ENCODE measurements around the gene ARL5B. TPM values are rescaled to one million over a fixed set of nuclear protein-coding genes. Genes with fewer than 3 reads are reported as not detected.
"Not testable (repeated sequence)": the region's sequence is repeated elsewhere in the genome, so short reads cannot be mapped to it uniquely, and the experiment has no call there.

ARL5B gene
- total and polyA plus RNA-seq, 3 experiments from 2014 or later: 0.98 to 9.5 (median 9.0) TPM

DNA sequence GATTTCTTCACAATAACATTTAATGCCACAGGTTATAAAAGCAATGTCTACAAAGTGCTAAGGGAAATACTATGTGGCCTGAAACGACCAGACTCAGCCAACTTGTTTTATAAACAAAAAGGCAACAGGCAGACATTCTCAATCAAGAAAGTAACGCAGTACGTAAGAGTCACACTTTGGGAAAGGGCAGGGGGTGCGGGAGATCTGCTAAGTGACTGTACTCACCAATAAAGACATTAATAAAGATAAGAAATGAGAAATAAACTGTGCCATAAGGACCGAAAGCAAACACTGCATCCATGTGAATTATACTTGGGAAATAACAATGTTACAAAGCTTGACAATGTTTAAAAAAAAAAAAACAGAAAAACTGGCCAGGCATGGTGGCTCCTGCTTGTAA, 33.3 kb upstream of the ARL5B start:
- Histone ChIP-seq H3K9me3 (ENCODE audit: low read length) (no peaks in the 10 kb centered on the region), H3K4me3 (ENCODE audit: low read length) (no peak overlapping the region), H3K36me3 (ENCODE audit: insufficient read depth, low read length) (no peaks in the 10 kb centered on the region), H3K27me3 (ENCODE audit: insufficient read depth, low read length, poor library complexity, severe bottlenecking) (no peaks in the 10 kb centered on the region), H3K27ac (ENCODE audit: low read depth, low read length) (no peak overlapping the region), H3K4me1 (ENCODE audit: insufficient read depth, low read length) (no peaks in the 10 kb centered on the region)
- DNase-seq: no peak
- H3K36me3 Mint-ChIP-seq: peaks cover 0 to 29% (median 7%) of the 10 kb centered on the region in 3 donors
- H3K27ac Mint-ChIP-seq: peak overlapping the region in 5 of 8 donors; percentile 13 to 96 (median 50)
- H3K27me3 Mint-ChIP-seq: no peaks in the 10 kb centered on the region
- H3K9me3 Mint-ChIP-seq: no peaks in the 10 kb centered on the region
- POLR2A ChIA-PET: no interaction called here
- CTCF ChIA-PET: no interaction called here
- H3K4me3 Mint-ChIP-seq: peak overlapping the region in 4 of 7 donors; percentile 36 to 72 (median 47)
- peaks cover 5 to 28% (median 14%) of the 10 kb centered on the region in 3 donors for H3K4me1 Mint-ChIP-seq

DNA sequence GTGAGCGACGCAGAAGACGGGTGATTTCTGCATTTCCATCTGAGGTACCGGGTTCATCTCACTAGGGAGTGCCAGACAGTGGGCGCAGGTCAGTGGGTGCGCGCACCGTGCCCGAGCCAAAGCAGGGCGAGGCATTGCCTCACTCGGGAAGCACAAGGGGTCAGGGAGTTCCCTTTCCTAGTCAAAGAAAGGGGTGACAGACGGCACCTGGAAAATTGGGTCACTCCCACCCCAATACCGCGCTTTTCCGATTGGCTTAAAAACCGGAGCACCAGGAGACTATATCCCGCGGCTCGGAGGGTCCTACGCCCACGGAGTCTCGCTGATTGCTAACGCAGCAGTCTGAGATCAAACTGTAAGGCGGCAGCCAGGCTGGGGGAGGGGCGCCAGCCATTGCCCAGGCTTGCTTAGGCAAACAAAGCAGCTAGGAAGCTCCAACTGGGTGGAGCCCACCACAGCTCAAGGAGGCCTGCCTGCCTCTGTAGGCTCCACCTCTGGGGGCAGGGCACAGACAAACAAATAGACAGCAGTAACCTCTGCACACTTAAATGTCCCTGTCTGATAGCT, 31.7 kb upstream of the ARL5B start:
- CTCF ChIA-PET: interaction anchor here (1.0 kb wide), 1 partner anchor 30 kb away, joined by 3 read pairs; no protein-coding TSS in a partner anchor
- POLR2A ChIA-PET: interaction anchor here (0.8 kb wide), 1 partner anchor 32 kb away, joined by 4 read pairs; the partner anchor contains the start of gene ARL5B
- Mint-ChIP-seq H3K4me1 (peaks cover 5 to 28% (median 14%) of the 10 kb centered on the region in 3 donors), H3K36me3 (peaks cover under 1 to 19% (median 2%) of the 10 kb centered on the region in 3 donors), H3K27ac (peak overlapping the region; percentile 67 to 96 (median 92)), H3K4me3 (peak overlapping the region; percentile 86 to 99 (median 90))
- H3K27me3 Mint-ChIP-seq; H3K9me3 Mint-ChIP-seq; H3K36me3 ChIP-seq (ENCODE audit: insufficient read depth, low read length); H3K4me1 ChIP-seq (ENCODE audit: insufficient read depth, low read length); H3K27me3 ChIP-seq (ENCODE audit: insufficient read depth, low read length, poor library complexity, severe bottlenecking); H3K9me3 ChIP-seq (ENCODE audit: low read length): not testable (repeated sequence)
- H3K4me3 ChIP-seq (ENCODE audit: low read length): peak overlapping the region; percentile 74
- peak overlapping the region; percentile 25 for H3K27ac ChIP-seq (ENCODE audit: low read depth, low read length)
- DNase-seq: peak; percentile 46 to 82 (median 68)

DNA sequence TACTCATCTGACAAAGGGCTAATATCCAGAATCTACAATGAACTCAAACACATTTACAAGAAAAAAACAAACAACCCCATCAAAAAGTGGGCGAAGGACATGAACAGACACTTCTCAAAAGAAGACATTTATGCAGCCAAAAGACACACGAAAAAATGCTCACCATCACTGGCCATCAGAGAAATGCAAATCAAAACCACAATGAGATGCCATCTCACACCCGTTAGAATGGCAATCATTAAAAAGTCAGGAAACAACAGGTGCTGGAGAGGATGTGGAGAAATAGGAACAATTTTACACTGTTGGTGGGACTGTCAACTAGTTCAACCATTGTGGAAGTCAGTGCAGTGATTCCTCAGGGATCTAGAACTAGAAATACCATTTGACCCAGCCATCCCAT, 26.7 kb upstream of the ARL5B start:
- H3K4me1 ChIP-seq (ENCODE audit: insufficient read depth, low read length); H3K36me3 ChIP-seq (ENCODE audit: insufficient read depth, low read length); POLR2A ChIA-PET; H3K4me1 Mint-ChIP-seq; H3K4me3 ChIP-seq (ENCODE audit: low read length); H3K27ac ChIP-seq (ENCODE audit: low read depth, low read length); CTCF ChIA-PET; DNase-seq; H3K4me3 Mint-ChIP-seq; H3K9me3 ChIP-seq (ENCODE audit: low read length); H3K27me3 ChIP-seq (ENCODE audit: insufficient read depth, low read length, poor library complexity, severe bottlenecking); H3K27me3 Mint-ChIP-seq; H3K9me3 Mint-ChIP-seq: not testable (repeated sequence)
- Mint-ChIP-seq H3K36me3 (peaks cover 4 to 10% (median 5%) of the 10 kb centered on the region in 3 donors), H3K27ac (peak overlapping the region in 1 of 8 donors; percentile 38)

DNA sequence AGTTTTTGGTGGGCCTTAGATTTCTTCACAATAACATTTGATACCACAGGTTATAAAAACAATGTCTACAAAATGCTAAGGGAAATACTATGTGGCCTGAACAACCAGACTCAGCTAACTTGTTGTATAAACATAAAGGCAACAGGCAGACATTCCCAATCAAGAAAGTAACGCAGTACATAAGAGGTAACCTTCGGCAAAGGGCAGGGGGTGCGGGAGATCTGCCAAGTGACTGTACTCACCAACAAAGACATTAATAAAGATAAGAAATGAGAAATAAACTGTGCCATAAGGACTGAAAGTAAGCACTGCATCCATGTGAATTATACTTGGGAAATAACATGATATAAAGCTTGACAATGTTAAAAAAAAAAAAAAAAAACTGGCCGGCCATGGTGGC, 23.2 kb upstream of the ARL5B start:
- no peaks in the 10 kb centered on the region for H3K4me1 Mint-ChIP-seq
- peaks cover 0 to 2% (median 0%) of the 10 kb centered on the region in 5 donors for H3K9me3 Mint-ChIP-seq
- no peaks in the 10 kb centered on the region for H3K27me3 Mint-ChIP-seq
- H3K36me3 ChIP-seq (ENCODE audit: insufficient read depth, low read length): no peaks in the 10 kb centered on the region
- DNase-seq: no peak
- ChIA-PET POLR2A (no interaction called here), CTCF (interaction anchor here (0.6 kb wide), 1 partner anchor 52 kb away, joined by 3 read pairs; no protein-coding TSS in a partner anchor)
- H3K27me3 ChIP-seq (ENCODE audit: insufficient read depth, low read length, poor library complexity, severe bottlenecking): no peaks in the 10 kb centered on the region
- H3K36me3 Mint-ChIP-seq: peaks cover 4 to 18% (median 5%) of the 10 kb centered on the region in 3 donors
- no peak overlapping the region for H3K4me3 Mint-ChIP-seq
- H3K27ac Mint-ChIP-seq: peak overlapping the region in 1 of 8 donors; percentile 38
- no peaks in the 10 kb centered on the region for H3K4me1 ChIP-seq (ENCODE audit: insufficient read depth, low read length)
- no peak overlapping the region for H3K27ac ChIP-seq (ENCODE audit: low read depth, low read length)
- no peaks in the 10 kb centered on the region for H3K9me3 ChIP-seq (ENCODE audit: low read length)
- no peak overlapping the region for H3K4me3 ChIP-seq (ENCODE audit: low read length)

DNA sequence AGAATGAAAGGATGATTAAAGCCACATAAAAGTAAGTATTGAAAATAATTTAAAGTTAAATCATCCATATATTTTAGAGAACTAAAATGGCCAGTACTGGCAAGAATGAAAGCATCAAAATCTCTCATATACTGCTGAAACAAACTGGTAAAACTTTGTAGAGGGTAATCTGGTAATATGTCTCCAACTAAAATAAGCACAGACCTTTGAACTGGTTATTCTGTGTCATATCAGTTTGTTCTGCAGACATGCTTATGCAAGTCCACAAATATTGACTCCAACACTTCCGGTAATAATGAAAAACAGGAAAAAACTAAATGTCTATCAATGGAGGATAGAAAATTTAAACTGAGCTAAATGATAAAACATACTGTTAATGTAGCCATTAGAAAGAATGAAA, 21.8 kb upstream of the ARL5B start:
- H3K36me3 ChIP-seq (ENCODE audit: insufficient read depth, low read length); H3K27ac ChIP-seq (ENCODE audit: low read depth, low read length); H3K27me3 Mint-ChIP-seq; CTCF ChIA-PET; H3K4me1 Mint-ChIP-seq; POLR2A ChIA-PET; H3K4me1 ChIP-seq (ENCODE audit: insufficient read depth, low read length); H3K4me3 Mint-ChIP-seq; H3K9me3 ChIP-seq (ENCODE audit: low read length); DNase-seq; H3K4me3 ChIP-seq (ENCODE audit: low read length); H3K9me3 Mint-ChIP-seq; H3K27me3 ChIP-seq (ENCODE audit: insufficient read depth, low read length, poor library complexity, severe bottlenecking): not testable (repeated sequence)
- H3K27ac Mint-ChIP-seq: peak overlapping the region in 1 of 8 donors; percentile 9
- peaks cover 4 to 29% (median 8%) of the 10 kb centered on the region in 3 donors for H3K36me3 Mint-ChIP-seq

DNA sequence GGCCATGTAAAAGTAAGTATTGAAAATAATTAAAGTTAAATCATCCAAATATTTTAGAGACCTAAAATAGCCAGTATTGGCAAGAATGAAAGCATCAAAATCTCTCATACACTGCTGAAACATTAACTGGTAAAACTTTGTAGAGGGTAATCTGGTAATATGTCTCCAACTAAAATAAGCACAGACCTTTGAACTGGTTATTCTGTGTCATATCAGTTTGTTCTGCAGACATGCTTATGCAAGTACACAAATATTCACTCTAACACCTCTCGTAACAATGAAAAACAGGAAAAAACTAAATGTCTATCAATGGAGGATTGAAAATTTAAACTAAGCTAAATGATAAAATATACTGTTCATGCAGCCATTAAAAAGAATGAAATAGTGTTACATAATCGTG, 19.5 kb upstream of the ARL5B start:
- H3K27ac ChIP-seq (ENCODE audit: low read depth, low read length); H3K36me3 ChIP-seq (ENCODE audit: insufficient read depth, low read length); H3K4me1 ChIP-seq (ENCODE audit: insufficient read depth, low read length); H3K27me3 Mint-ChIP-seq; H3K9me3 Mint-ChIP-seq; H3K4me3 ChIP-seq (ENCODE audit: low read length); H3K27me3 ChIP-seq (ENCODE audit: insufficient read depth, low read length, poor library complexity, severe bottlenecking); CTCF ChIA-PET; POLR2A ChIA-PET; H3K27ac Mint-ChIP-seq; DNase-seq; H3K4me3 Mint-ChIP-seq; H3K9me3 ChIP-seq (ENCODE audit: low read length): not testable (repeated sequence)
- Mint-ChIP-seq H3K36me3 (peaks cover 0 to 34% (median 5%) of the 10 kb centered on the region in 3 donors), H3K4me1 (peaks cover 0 to 11% (median 2%) of the 10 kb centered on the region in 3 donors)

DNA sequence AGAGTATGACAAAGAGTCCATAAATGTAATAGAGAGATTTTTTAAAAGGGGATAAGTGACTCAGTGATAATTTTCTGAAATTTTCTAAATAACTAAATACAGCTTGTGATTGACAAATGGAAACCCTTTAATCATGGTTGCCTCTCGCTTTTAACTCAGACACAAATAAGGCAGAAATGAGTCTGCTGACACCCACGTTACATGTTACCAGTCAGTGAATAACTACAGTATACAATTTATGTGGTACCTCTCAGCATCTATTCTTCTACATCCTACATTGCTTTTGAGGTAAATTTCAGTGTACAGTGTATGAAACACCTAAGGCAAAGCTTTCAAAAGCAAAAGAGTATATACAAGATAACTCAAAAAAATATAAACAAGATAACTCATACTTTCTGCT, 12.1 kb upstream of the ARL5B start:
- POLR2A ChIA-PET: no interaction called here
- no peak overlapping the region for H3K27ac ChIP-seq (ENCODE audit: low read depth, low read length)
- H3K4me1 ChIP-seq (ENCODE audit: insufficient read depth, low read length): peaks cover 24% of the 10 kb centered on the region
- H3K27me3 ChIP-seq (ENCODE audit: insufficient read depth, low read length, poor library complexity, severe bottlenecking): no peaks in the 10 kb centered on the region
- H3K4me3 Mint-ChIP-seq: no peak overlapping the region
- H3K4me3 ChIP-seq (ENCODE audit: low read length): no peak overlapping the region
- peaks cover 0 to 2% of the 10 kb centered on the region in 2 donors for H3K27me3 Mint-ChIP-seq
- peaks cover 37 to 53% (median 43%) of the 10 kb centered on the region in 3 donors for H3K4me1 Mint-ChIP-seq
- peaks cover 3 to 40% (median 4%) of the 10 kb centered on the region in 3 donors for H3K36me3 Mint-ChIP-seq
- no peak for DNase-seq
- H3K9me3 ChIP-seq (ENCODE audit: low read length): no peaks in the 10 kb centered on the region
- CTCF ChIA-PET: interaction anchor here (1.5 kb wide), 1 partner anchor 12 kb away, joined by 4 read pairs; the partner anchor contains the start of gene ARL5B
- no peaks in the 10 kb centered on the region for H3K36me3 ChIP-seq (ENCODE audit: insufficient read depth, low read length)
- H3K9me3 Mint-ChIP-seq: no peaks in the 10 kb centered on the region
- no peak overlapping the region for H3K27ac Mint-ChIP-seq

DNA sequence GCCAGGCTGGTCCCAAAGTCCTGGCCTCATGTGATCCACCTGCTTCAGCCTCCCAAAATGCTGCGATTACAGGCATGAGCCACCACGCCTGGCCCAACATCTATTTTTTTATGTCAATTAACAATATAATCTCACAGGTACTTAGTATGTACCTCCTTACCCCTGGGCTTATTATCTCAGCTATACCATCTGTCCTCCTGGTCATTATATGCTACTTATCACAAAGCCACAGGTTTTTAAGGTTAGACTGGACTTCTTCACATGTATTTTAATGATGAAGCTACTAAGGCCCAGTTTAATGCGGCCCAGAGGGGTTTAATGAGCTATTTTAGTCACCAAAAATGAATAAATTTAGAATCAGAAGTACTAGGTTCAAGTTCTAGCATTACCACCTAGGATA, 11.3 kb upstream of the ARL5B start:
- peaks cover 39 to 57% (median 46%) of the 10 kb centered on the region in 3 donors for H3K4me1 Mint-ChIP-seq
- H3K4me3 ChIP-seq (ENCODE audit: low read length): no peak overlapping the region

More for the DNA sequence above, 11.3 kb upstream of the ARL5B start:
- Histone ChIP-seq H3K27ac (ENCODE audit: low read depth, low read length) (no peak overlapping the region), H3K27me3 (ENCODE audit: insufficient read depth, low read length, poor library complexity, severe bottlenecking) (no peaks in the 10 kb centered on the region), H3K36me3 (ENCODE audit: insufficient read depth, low read length) (no peaks in the 10 kb centered on the region), H3K9me3 (ENCODE audit: low read length) (no peaks in the 10 kb centered on the region), H3K4me1 (ENCODE audit: insufficient read depth, low read length) (peaks cover 26% of the 10 kb centered on the region)
- ChIA-PET POLR2A (interaction anchor here (1.8 kb wide), 1 partner anchor 11 kb away, joined by 6 read pairs; the partner anchor contains the start of gene ARL5B), CTCF (interaction anchor here (1.5 to 1.8 kb wide), 2 partner anchors 12 to 14 kb away, joined by 3 to 4 read pairs; partner anchors contain the start of gene ARL5B)
- DNase-seq: no peak
- H3K27ac Mint-ChIP-seq: peak overlapping the region in 2 of 8 donors; percentile 23 to 50
- no peaks in the 10 kb centered on the region for H3K9me3 Mint-ChIP-seq
- H3K4me3 Mint-ChIP-seq: no peak overlapping the region
- peaks cover 3 to 38% (median 4%) of the 10 kb centered on the region in 3 donors for H3K36me3 Mint-ChIP-seq
- peaks cover 0 to 2% of the 10 kb centered on the region in 2 donors for H3K27me3 Mint-ChIP-seq
